ENCODE measurements around the gene ADAMTS15.

ADAMTS15 gene

GRCh38 chr11:130476922-130477491, 28.6 kb downstream of the ADAMTS15 start:
- no peak overlapping the region for H3K27ac ChIP-seq (ENCODE audit: low read depth in 2 of 2, low read length in 2 of 2)
- no peaks in the 10 kb centered on the region for H3K27me3 ChIP-seq (ENCODE audit: control insufficient read depth in 2 of 2, insufficient read depth in 2 of 2, low read length in 2 of 2)
- peaks cover 0 to 4% of the 10 kb centered on the region in 2 donors for H3K4me1 ChIP-seq (ENCODE audit: control insufficient read depth in 2 of 2, insufficient read depth in 2 of 2, low read length in 2 of 2)
- H3K9ac ChIP-seq (ENCODE audit: low read depth in 1 of 2, low read length in 2 of 2) = no peak overlapping the region
- no peaks in the 10 kb centered on the region for H3K36me3 ChIP-seq (ENCODE audit: control insufficient read depth in 2 of 2, insufficient read depth in 2 of 2, low read length in 2 of 2)
- no peak overlapping the region for H3K4me3 ChIP-seq (ENCODE audit: low read length in 2 of 2)
- no peaks in the 10 kb centered on the region for H3K9me3 ChIP-seq (ENCODE audit: control insufficient read depth in 2 of 2, low read length in 2 of 2)

DNA sequence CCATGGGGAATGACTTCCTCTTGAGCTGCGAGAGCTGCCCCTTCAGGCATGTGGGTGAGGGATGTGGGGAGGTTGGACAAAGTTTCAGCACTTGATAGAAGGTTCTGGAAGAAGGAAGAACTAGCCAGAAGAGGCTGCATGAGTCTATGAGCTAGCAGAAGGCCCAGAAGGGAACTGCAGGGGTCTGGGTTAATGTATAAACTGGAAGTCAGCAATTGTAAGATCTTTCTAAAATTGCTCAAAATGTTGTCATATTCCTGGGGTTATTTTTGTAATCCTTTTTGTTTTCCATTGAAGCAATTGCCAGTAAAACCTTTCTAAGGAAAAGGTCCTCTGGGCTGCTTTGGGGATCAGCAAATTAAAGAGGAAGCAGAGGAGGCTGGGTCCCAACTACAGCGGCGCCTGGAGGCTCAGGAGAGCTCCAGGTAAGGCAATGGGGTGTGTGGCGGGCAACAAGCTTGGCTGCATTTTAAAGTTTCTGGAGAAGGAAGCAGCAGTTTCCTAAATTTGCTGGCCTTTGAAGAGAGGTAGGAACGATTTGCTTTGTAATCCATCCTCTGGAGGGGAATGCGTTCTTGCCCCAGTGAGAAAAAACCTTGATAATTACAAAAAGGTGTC, 29.2 kb downstream of the ADAMTS15 start:
- Histone ChIP-seq H3K36me3 (ENCODE audit: control insufficient read depth in 2 of 2, insufficient read depth in 2 of 2, low read length in 2 of 2) (no peaks in the 10 kb centered on the region), H3K27me3 (ENCODE audit: control insufficient read depth in 2 of 2, insufficient read depth in 2 of 2, low read length in 2 of 2) (no peaks in the 10 kb centered on the region), H3K4me1 (ENCODE audit: control insufficient read depth in 2 of 2, insufficient read depth in 2 of 2, low read length in 2 of 2) (peaks cover 0 to 4% of the 10 kb centered on the region in 2 donors), H3K27ac (ENCODE audit: low read depth in 2 of 2, low read length in 2 of 2) (peak overlapping the region in 1 of 2 donors; percentile 21), H3K4me3 (ENCODE audit: low read length in 2 of 2) (no peak overlapping the region), H3K9ac (ENCODE audit: low read depth in 1 of 2, low read length in 2 of 2) (no peak overlapping the region), H3K9me3 (ENCODE audit: control insufficient read depth in 2 of 2, low read length in 2 of 2) (no peaks in the 10 kb centered on the region)

DNA sequence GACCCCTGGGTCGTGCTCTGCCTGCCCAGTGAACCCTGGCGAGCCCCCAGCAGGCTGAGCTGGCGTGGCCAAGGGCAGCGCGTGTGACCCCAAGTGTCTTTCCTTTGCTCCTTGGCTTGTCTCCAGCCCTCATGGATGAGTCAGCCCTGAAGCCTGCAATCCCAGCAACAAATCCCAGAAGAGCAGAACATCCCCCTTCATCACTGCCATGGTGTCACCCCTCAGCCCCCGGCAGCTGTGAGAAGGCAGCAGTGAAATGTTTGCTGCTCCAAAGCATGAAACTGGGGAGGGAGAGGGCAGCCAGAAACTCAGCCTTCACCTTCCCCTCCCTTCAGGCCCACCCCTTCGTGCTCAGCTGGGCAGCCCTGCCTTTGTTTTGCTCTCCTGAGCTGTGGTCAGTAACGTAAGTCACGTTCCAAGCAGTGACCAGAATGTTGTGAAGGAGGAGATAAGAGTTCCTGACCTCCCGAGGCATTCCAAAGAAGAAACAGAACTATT, 29.8 kb downstream of the ADAMTS15 start:
- Histone ChIP-seq H3K27me3 (ENCODE audit: control insufficient read depth in 2 of 2, insufficient read depth in 2 of 2, low read length in 2 of 2) (no peaks in the 10 kb centered on the region), H3K4me3 (ENCODE audit: low read length in 2 of 2) (no peak overlapping the region), H3K9ac (ENCODE audit: low read depth in 1 of 2, low read length in 2 of 2) (no peak overlapping the region), H3K27ac (ENCODE audit: low read depth in 2 of 2, low read length in 2 of 2) (peak overlapping the region in 1 of 2 donors; percentile 25), H3K36me3 (ENCODE audit: control insufficient read depth in 2 of 2, insufficient read depth in 2 of 2, low read length in 2 of 2) (no peaks in the 10 kb centered on the region), H3K4me1 (ENCODE audit: control insufficient read depth in 2 of 2, insufficient read depth in 2 of 2, low read length in 2 of 2) (peaks cover 0 to 4% of the 10 kb centered on the region in 2 donors), H3K9me3 (ENCODE audit: control insufficient read depth in 2 of 2, low read length in 2 of 2) (no peaks in the 10 kb centered on the region)

DNA sequence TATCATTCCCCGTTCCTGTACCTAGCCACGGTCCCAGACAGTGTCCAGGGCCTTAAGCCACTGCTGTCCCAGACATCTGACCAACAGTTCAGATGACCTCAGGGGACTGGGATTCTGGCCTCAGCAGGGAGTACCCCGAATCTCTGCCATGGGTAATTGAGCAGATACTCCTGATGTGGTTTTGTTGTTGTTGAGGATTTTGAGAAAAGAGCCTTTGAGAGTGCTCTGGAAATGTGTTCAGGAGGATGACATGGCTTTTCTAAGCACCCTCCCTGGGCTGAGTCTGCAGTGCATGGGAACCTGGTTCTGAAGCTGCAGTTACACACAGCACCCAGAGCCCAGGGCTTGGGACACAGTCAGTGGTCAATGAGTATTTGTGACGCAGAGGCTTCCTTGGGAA, 30.4 kb downstream of the ADAMTS15 start:
- H3K36me3 ChIP-seq (ENCODE audit: control insufficient read depth in 2 of 2, insufficient read depth in 2 of 2, low read length in 2 of 2) = no peaks in the 10 kb centered on the region
- peaks cover 0 to 4% of the 10 kb centered on the region in 2 donors for H3K4me1 ChIP-seq (ENCODE audit: control insufficient read depth in 2 of 2, insufficient read depth in 2 of 2, low read length in 2 of 2)
- no peaks in the 10 kb centered on the region for H3K9me3 ChIP-seq (ENCODE audit: control insufficient read depth in 2 of 2, low read length in 2 of 2)
- no peak overlapping the region for H3K9ac ChIP-seq (ENCODE audit: low read depth in 1 of 2, low read length in 2 of 2)
- H3K27ac ChIP-seq (ENCODE audit: low read depth in 2 of 2, low read length in 2 of 2) = peak overlapping the region in 1 of 2 donors; percentile 25
- H3K27me3 ChIP-seq (ENCODE audit: control insufficient read depth in 2 of 2, insufficient read depth in 2 of 2, low read length in 2 of 2) = no peaks in the 10 kb centered on the region
- no peak overlapping the region for H3K4me3 ChIP-seq (ENCODE audit: low read length in 2 of 2)

DNA sequence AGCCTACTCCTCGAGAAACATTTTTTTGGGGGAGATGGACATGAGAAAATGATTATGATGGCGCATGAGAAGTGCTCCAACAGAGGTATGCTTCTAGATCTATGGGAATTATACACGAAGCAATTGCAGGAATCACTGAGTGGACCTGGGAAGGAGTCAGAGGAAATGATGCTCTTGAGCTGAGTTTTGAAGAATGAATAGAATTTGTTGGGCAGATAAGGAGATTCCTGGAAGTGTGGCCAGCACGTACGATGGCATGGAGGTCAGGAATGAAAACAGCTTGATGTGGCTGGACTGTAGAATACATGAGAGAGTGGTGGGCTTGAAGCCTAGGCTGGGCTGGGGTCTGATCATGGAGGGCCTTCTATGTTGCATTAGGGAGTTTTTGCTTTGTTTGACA, 31.7 kb downstream of the ADAMTS15 start:
- Histone ChIP-seq H3K9me3 (ENCODE audit: control insufficient read depth in 2 of 2, low read length in 2 of 2) (no peaks in the 10 kb centered on the region), H3K9ac (ENCODE audit: low read depth in 1 of 2, low read length in 2 of 2) (no peak overlapping the region), H3K4me3 (ENCODE audit: low read length in 2 of 2) (no peak overlapping the region), H3K36me3 (ENCODE audit: control insufficient read depth in 2 of 2, insufficient read depth in 2 of 2, low read length in 2 of 2) (no peaks in the 10 kb centered on the region), H3K27ac (ENCODE audit: low read depth in 2 of 2, low read length in 2 of 2) (no peak overlapping the region), H3K4me1 (ENCODE audit: control insufficient read depth in 2 of 2, insufficient read depth in 2 of 2, low read length in 2 of 2) (peaks cover 0 to 4% of the 10 kb centered on the region in 2 donors), H3K27me3 (ENCODE audit: control insufficient read depth in 2 of 2, insufficient read depth in 2 of 2, low read length in 2 of 2) (no peaks in the 10 kb centered on the region)

DNA sequence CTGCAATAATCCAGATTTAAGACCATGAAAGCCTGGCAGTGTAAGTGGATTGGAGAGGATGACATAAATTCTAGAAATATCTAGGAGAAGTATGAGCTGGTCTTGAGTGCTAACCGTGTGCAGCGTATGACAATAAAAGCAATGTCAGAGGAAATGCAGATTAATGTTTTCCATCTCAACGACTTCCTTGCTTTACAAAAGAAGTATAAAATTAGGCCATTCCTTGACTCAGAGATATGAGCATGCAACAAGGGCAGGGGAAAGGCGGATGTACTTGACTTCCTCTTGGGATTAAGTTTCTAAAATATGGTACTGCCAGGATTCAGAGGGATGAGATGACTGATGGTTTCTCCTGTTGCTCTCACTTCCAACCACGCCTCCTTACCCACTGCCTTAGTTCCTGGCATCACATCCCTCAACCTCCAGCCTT, 32.3 kb downstream of the ADAMTS15 start:
- Histone ChIP-seq H3K4me3 (ENCODE audit: low read length in 2 of 2) (no peak overlapping the region), H3K4me1 (ENCODE audit: control insufficient read depth in 2 of 2, insufficient read depth in 2 of 2, low read length in 2 of 2) (peaks cover 0 to 4% of the 10 kb centered on the region in 2 donors), H3K27ac (ENCODE audit: low read depth in 2 of 2, low read length in 2 of 2) (no peak overlapping the region), H3K9me3 (ENCODE audit: control insufficient read depth in 2 of 2, low read length in 2 of 2) (no peaks in the 10 kb centered on the region), H3K27me3 (ENCODE audit: control insufficient read depth in 2 of 2, insufficient read depth in 2 of 2, low read length in 2 of 2) (no peaks in the 10 kb centered on the region), H3K36me3 (ENCODE audit: control insufficient read depth in 2 of 2, insufficient read depth in 2 of 2, low read length in 2 of 2) (no peaks in the 10 kb centered on the region), H3K9ac (ENCODE audit: low read depth in 1 of 2, low read length in 2 of 2) (no peak overlapping the region)

DNA sequence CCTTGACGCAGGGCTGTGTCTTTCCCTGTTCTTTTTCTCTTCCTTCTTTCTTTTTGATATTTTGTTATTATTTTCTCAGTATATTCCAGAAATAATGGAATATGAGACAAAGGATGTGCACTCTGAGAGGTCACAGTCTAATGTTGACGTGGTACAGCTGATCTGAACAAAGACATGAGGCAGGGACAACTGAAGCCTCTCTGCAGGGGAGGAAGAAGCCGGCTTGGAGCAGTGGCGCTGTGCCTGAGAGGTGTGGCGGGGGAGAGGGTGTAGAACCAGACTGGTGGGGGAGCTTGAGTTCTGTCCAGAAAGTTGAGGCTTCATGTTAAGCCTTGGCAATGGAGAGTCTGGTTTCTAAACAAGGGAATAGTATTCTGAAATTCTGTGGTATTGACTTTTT, 34.7 kb downstream of the ADAMTS15 start:
- H3K27me3 ChIP-seq (ENCODE audit: control insufficient read depth in 2 of 2, insufficient read depth in 2 of 2, low read length in 2 of 2) = no peaks in the 10 kb centered on the region
- no peak overlapping the region for H3K9ac ChIP-seq (ENCODE audit: low read depth in 1 of 2, low read length in 2 of 2)
- peaks cover 0 to 4% of the 10 kb centered on the region in 2 donors for H3K4me1 ChIP-seq (ENCODE audit: control insufficient read depth in 2 of 2, insufficient read depth in 2 of 2, low read length in 2 of 2)
- H3K36me3 ChIP-seq (ENCODE audit: control insufficient read depth in 2 of 2, insufficient read depth in 2 of 2, low read length in 2 of 2) = no peaks in the 10 kb centered on the region
- H3K9me3 ChIP-seq (ENCODE audit: control insufficient read depth in 2 of 2, low read length in 2 of 2) = no peaks in the 10 kb centered on the region
- no peak overlapping the region for H3K4me3 ChIP-seq (ENCODE audit: low read length in 2 of 2)
- H3K27ac ChIP-seq (ENCODE audit: low read depth in 2 of 2, low read length in 2 of 2) = no peak overlapping the region

DNA sequence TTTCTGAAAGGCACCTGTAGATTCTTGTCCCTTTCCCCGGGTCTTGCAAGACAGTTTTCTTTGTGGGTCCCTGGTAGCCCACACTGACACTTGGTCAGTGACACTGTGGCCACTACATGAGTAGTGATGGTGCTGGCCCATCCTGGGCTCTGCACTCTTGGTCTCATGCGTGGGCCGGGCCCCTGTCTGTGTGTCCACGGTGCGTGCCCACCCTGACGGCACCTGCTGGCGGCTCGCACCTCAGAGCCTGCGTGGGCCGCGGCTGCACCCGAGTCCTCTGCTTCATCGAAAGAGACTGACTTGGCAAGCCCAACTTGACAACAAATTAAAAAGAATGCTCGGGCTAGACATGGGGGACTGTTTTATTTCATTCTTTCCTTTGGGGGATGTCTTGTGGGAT, 37.5 kb downstream of the ADAMTS15 start:
- H3K4me1 ChIP-seq (ENCODE audit: control insufficient read depth in 2 of 2, insufficient read depth in 2 of 2, low read length in 2 of 2) = peaks cover 4 to 17% of the 10 kb centered on the region in 2 donors
- no peaks in the 10 kb centered on the region for H3K9me3 ChIP-seq (ENCODE audit: control insufficient read depth in 2 of 2, low read length in 2 of 2)
- H3K4me3 ChIP-seq (ENCODE audit: low read length in 2 of 2) = no peak overlapping the region
- H3K27me3 ChIP-seq (ENCODE audit: control insufficient read depth in 2 of 2, insufficient read depth in 2 of 2, low read length in 2 of 2) = no peaks in the 10 kb centered on the region
- no peak overlapping the region for H3K27ac ChIP-seq (ENCODE audit: low read depth in 2 of 2, low read length in 2 of 2)
- no peak overlapping the region for H3K9ac ChIP-seq (ENCODE audit: low read depth in 1 of 2, low read length in 2 of 2)
- H3K36me3 ChIP-seq (ENCODE audit: control insufficient read depth in 2 of 2, insufficient read depth in 2 of 2, low read length in 2 of 2) = no peaks in the 10 kb centered on the region

GRCh38 chr11:130486391-130486836, 38.0 kb downstream of the ADAMTS15 start:
- H3K36me3 ChIP-seq (ENCODE audit: control insufficient read depth in 2 of 2, insufficient read depth in 2 of 2, low read length in 2 of 2) = no peaks in the 10 kb centered on the region
- no peaks in the 10 kb centered on the region for H3K9me3 ChIP-seq (ENCODE audit: control insufficient read depth in 2 of 2, low read length in 2 of 2)
- no peak overlapping the region for H3K27ac ChIP-seq (ENCODE audit: low read depth in 2 of 2, low read length in 2 of 2)
- H3K9ac ChIP-seq (ENCODE audit: low read depth in 1 of 2, low read length in 2 of 2) = no peak overlapping the region
- H3K27me3 ChIP-seq (ENCODE audit: control insufficient read depth in 2 of 2, insufficient read depth in 2 of 2, low read length in 2 of 2) = no peaks in the 10 kb centered on the region
- peaks cover 4 to 17% of the 10 kb centered on the region in 2 donors for H3K4me1 ChIP-seq (ENCODE audit: control insufficient read depth in 2 of 2, insufficient read depth in 2 of 2, low read length in 2 of 2)
- H3K4me3 ChIP-seq (ENCODE audit: low read length in 2 of 2) = no peak overlapping the region

GRCh38 chr11:130486987-130487923, 38.8 kb downstream of the ADAMTS15 start:
- no peaks in the 10 kb centered on the region for H3K27me3 ChIP-seq (ENCODE audit: control insufficient read depth in 2 of 2, insufficient read depth in 2 of 2, low read length in 2 of 2)
- H3K4me3 ChIP-seq (ENCODE audit: low read length in 2 of 2) = no peak overlapping the region
- no peak overlapping the region for H3K27ac ChIP-seq (ENCODE audit: low read depth in 2 of 2, low read length in 2 of 2)
- H3K9me3 ChIP-seq (ENCODE audit: control insufficient read depth in 2 of 2, low read length in 2 of 2) = no peaks in the 10 kb centered on the region
- H3K4me1 ChIP-seq (ENCODE audit: control insufficient read depth in 2 of 2, insufficient read depth in 2 of 2, low read length in 2 of 2) = peaks cover 4 to 17% of the 10 kb centered on the region in 2 donors
- H3K36me3 ChIP-seq (ENCODE audit: control insufficient read depth in 2 of 2, insufficient read depth in 2 of 2, low read length in 2 of 2) = no peaks in the 10 kb centered on the region
- no peak overlapping the region for H3K9ac ChIP-seq (ENCODE audit: low read depth in 1 of 2, low read length in 2 of 2)
